ENCODE data around the gene NRG3. TPM values are rescaled to one million over a fixed set of nuclear protein-coding genes. Genes with fewer than 3 reads are reported as not detected.

The NRG3 gene
- total and polyA plus RNA-seq, 2 of the 8 experiments (the other 6 are each of a cell fraction or from before 2014, with no cell fraction given), result 4.2 to 5.0 TPM

DNA sequence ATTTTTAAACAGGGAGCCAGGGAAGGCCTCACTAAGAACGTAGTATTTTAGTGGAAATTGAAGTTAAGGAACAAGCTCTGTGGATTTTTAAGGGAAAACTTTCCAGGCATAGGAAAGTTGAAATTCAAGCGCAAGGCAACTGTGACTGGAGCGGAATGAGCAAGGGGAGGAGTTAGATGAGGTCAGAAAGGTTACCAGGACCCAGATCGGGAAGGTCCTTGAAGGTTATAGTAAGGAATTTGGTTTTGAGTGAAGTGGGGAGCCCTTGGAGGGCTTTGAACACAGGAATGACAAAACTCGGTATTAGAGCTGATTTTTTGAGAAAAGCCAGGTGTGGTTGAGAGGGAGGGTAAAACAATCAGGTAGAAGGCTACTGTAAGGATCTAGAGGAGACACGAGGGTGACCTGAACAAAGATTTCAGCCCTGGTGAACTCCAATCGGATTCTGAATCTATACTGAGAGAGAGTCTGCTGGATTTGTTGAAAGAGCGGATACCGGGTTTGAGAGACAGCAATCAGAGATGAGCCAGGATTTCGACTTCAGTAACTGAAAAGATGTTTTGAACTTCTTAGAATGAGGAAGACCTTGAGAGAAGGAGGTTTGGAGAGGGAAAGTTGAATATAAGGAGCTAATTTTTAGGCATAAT, 1013.9 kb downstream of the NRG3 start (continued):
- TF ChIP-seq, protein P1, sequence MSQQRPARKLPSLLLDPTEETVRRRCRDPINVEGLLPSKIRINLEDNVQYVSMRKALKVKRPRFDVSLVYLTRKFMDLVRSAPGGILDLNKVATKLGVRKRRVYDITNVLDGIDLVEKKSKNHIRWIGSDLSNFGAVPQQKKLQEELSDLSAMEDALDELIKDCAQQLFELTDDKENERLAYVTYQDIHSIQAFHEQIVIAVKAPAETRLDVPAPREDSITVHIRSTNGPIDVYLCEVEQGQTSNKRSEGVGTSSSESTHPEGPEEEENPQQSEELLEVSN (IDR thresholded peaks at IDR 0.05), result no peak
- TF ChIP-seq ASH2L (IDR thresholded peaks at IDR 0.05; ENCODE audit: low read length) (no peak), ZNF274 (IDR thresholded peaks at IDR 0.05; ENCODE audit: borderline replicate concordance, extremely low read depth, low read length) (no peak), SIX5 (IDR thresholded peaks at IDR 0.05; ENCODE audit: low read depth, low read length) (no peak), RNF2 (IDR thresholded peaks at IDR 0.05; ENCODE audit: borderline replicate concordance, low read depth, low read length, missing control alignments, poor library complexity, severe bottlenecking) (no peak), CREB1 (IDR thresholded peaks at IDR 0.05) (no peak), EP300 (IDR thresholded peaks at IDR 0.05; ENCODE audit: borderline replicate concordance in 1 of 2, low read depth in 2 of 2, low read length in 2 of 2) (no peak), CEBPB (IDR thresholded peaks at IDR 0.05; ENCODE audit: low read depth, low read length) (no peak)
- TF ChIP-seq, protein P2, sequence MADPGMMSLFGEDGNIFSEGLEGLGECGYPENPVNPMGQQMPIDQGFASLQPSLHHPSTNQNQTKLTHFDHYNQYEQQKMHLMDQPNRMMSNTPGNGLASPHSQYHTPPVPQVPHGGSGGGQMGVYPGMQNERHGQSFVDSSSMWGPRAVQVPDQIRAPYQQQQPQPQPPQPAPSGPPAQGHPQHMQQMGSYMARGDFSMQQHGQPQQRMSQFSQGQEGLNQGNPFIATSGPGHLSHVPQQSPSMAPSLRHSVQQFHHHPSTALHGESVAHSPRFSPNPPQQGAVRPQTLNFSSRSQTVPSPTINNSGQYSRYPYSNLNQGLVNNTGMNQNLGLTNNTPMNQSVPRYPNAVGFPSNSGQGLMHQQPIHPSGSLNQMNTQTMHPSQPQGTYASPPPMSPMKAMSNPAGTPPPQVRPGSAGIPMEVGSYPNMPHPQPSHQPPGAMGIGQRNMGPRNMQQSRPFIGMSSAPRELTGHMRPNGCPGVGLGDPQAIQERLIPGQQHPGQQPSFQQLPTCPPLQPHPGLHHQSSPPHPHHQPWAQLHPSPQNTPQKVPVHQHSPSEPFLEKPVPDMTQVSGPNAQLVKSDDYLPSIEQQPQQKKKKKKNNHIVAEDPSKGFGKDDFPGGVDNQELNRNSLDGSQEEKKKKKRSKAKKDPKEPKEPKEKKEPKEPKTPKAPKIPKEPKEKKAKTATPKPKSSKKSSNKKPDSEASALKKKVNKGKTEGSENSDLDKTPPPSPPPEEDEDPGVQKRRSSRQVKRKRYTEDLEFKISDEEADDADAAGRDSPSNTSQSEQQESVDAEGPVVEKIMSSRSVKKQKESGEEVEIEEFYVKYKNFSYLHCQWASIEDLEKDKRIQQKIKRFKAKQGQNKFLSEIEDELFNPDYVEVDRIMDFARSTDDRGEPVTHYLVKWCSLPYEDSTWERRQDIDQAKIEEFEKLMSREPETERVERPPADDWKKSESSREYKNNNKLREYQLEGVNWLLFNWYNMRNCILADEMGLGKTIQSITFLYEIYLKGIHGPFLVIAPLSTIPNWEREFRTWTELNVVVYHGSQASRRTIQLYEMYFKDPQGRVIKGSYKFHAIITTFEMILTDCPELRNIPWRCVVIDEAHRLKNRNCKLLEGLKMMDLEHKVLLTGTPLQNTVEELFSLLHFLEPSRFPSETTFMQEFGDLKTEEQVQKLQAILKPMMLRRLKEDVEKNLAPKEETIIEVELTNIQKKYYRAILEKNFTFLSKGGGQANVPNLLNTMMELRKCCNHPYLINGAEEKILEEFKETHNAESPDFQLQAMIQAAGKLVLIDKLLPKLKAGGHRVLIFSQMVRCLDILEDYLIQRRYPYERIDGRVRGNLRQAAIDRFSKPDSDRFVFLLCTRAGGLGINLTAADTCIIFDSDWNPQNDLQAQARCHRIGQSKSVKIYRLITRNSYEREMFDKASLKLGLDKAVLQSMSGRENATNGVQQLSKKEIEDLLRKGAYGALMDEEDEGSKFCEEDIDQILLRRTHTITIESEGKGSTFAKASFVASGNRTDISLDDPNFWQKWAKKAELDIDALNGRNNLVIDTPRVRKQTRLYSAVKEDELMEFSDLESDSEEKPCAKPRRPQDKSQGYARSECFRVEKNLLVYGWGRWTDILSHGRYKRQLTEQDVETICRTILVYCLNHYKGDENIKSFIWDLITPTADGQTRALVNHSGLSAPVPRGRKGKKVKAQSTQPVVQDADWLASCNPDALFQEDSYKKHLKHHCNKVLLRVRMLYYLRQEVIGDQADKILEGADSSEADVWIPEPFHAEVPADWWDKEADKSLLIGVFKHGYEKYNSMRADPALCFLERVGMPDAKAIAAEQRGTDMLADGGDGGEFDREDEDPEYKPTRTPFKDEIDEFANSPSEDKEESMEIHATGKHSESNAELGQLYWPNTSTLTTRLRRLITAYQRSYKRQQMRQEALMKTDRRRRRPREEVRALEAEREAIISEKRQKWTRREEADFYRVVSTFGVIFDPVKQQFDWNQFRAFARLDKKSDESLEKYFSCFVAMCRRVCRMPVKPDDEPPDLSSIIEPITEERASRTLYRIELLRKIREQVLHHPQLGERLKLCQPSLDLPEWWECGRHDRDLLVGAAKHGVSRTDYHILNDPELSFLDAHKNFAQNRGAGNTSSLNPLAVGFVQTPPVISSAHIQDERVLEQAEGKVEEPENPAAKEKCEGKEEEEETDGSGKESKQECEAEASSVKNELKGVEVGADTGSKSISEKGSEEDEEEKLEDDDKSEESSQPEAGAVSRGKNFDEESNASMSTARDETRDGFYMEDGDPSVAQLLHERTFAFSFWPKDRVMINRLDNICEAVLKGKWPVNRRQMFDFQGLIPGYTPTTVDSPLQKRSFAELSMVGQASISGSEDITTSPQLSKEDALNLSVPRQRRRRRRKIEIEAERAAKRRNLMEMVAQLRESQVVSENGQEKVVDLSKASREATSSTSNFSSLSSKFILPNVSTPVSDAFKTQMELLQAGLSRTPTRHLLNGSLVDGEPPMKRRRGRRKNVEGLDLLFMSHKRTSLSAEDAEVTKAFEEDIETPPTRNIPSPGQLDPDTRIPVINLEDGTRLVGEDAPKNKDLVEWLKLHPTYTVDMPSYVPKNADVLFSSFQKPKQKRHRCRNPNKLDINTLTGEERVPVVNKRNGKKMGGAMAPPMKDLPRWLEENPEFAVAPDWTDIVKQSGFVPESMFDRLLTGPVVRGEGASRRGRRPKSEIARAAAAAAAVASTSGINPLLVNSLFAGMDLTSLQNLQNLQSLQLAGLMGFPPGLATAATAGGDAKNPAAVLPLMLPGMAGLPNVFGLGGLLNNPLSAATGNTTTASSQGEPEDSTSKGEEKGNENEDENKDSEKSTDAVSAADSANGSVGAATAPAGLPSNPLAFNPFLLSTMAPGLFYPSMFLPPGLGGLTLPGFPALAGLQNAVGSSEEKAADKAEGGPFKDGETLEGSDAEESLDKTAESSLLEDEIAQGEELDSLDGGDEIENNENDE (IDR thresholded peaks at IDR 0.05; ENCODE audit: insufficient replicate concordance, low read length), result no peak
